HL-60 (cell line): Measurements from ENCODE around the gene CCDC142.

Experiments used
- DNase-seq, 2 experiments: peaks; one replicate each; pipeline ENCODE4 v3.0.0-alpha.2; 2010 to 2020; ENCODE audit warnings: low read depth in 1 of 2, low spot score in 1 of 2
- H3K27ac ChIP-seq: fragments of 250-450 bp; sonication (Bioruptor Pico); replicated peaks from 2 replicates; pipeline ENCODE4 v1.5.1; 2020; ENCODE audit warnings: mild to moderate bottlenecking, moderate library complexity
- H3K27me3 ChIP-seq: fragments of 250-450 bp; sonication (Bioruptor Pico); 2 replicates; pipeline ENCODE4 v1.5.1; 2021; ENCODE audit warnings: mild to moderate bottlenecking, moderate library complexity; ENCODE audit not compliant: insufficient read depth, poor library complexity, severe bottlenecking
- H3K4me3 ChIP-seq: replicated peaks from 2 replicates; pipeline ENCODE4 v1.5.1; 2011; ENCODE audit warnings: mild to moderate bottlenecking, control low read depth, low read length; ENCODE audit not compliant: insufficient read depth
- GABPA ChIP-seq: IDR thresholded peaks from 2 replicates; pipeline ENCODE4 v1.6.1; 2012; ENCODE audit warnings: low read depth
- POLR2AphosphoS5 ChIP-seq: IDR thresholded peaks from 2 replicates; pipeline ENCODE4 v1.6.1; 2012; ENCODE audit warnings: low read depth
- SPI1 ChIP-seq: IDR thresholded peaks from 2 replicates; pipeline ENCODE4 v1.6.1; 2012; ENCODE audit warnings: low read depth, mild to moderate bottlenecking, borderline replicate concordance
- TF ChIP-seq, protein P1 (sequence below): IDR thresholded peaks from 2 replicates; pipeline ENCODE4 v1.6.1; 2012; ENCODE audit warnings: low read depth; ENCODE audit not compliant: insufficient replicate concordance
- TF ChIP-seq, protein P2 (sequence below): IDR thresholded peaks from one replicate; pipeline ENCODE4 v1.5.1; 2011; ENCODE audit warnings: low read length, control low read depth, inconsistent platforms; ENCODE audit not compliant: insufficient read depth

The CCDC142 gene

DNA sequence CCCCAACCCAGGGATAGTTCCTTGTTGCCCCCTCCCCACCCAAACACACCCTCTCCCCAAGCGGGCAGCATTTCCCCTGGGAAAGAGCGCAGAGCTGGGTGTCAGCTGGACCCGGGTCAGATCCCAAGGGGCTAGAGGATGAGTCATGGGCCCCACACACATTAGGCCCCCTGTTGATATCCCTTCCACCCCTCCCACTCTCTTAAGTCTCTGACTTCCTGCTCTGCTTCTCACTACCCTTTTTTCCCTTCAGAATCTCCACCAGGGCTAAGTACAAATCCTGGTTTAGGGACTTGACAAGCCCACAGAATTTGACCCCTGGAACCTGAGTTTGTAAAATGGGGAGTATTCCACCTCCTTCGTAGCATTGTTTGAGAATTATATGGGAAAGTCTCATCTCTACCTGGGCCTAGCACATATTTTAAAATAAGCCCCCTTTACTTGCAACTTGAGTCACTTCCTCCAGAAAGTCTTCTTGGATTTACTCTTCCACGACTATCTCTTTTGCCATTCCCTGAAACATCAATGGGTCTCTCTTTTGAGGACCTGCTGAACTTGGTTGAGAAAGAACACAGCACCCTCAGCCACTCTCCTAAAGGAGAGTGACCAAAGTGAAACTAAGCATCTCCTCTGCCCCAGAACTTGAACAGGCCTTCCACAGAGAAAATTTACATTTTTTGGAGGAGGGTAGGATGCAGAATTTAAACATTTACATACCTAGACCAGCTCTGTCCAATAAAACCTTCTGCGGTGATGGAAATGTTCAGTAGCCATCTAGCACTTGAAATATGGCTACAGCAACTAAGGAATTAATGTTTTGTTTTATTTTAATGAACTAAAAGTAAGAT lies 45.7 kb downstream of the CCDC142 start:
- H3K27ac ChIP-seq: no peak overlapping the region
- DNase-seq: no peak
- peaks cover 34% of the 10 kb centered on the region for H3K27me3 ChIP-seq
- TF ChIP-seq, protein P1, sequence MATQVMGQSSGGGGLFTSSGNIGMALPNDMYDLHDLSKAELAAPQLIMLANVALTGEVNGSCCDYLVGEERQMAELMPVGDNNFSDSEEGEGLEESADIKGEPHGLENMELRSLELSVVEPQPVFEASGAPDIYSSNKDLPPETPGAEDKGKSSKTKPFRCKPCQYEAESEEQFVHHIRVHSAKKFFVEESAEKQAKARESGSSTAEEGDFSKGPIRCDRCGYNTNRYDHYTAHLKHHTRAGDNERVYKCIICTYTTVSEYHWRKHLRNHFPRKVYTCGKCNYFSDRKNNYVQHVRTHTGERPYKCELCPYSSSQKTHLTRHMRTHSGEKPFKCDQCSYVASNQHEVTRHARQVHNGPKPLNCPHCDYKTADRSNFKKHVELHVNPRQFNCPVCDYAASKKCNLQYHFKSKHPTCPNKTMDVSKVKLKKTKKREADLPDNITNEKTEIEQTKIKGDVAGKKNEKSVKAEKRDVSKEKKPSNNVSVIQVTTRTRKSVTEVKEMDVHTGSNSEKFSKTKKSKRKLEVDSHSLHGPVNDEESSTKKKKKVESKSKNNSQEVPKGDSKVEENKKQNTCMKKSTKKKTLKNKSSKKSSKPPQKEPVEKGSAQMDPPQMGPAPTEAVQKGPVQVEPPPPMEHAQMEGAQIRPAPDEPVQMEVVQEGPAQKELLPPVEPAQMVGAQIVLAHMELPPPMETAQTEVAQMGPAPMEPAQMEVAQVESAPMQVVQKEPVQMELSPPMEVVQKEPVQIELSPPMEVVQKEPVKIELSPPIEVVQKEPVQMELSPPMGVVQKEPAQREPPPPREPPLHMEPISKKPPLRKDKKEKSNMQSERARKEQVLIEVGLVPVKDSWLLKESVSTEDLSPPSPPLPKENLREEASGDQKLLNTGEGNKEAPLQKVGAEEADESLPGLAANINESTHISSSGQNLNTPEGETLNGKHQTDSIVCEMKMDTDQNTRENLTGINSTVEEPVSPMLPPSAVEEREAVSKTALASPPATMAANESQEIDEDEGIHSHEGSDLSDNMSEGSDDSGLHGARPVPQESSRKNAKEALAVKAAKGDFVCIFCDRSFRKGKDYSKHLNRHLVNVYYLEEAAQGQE: no peak
- TF ChIP-seq GABPA: no peak
- no peak for TF ChIP-seq POLR2AphosphoS5
- H3K4me3 ChIP-seq: no peak overlapping the region

DNA sequence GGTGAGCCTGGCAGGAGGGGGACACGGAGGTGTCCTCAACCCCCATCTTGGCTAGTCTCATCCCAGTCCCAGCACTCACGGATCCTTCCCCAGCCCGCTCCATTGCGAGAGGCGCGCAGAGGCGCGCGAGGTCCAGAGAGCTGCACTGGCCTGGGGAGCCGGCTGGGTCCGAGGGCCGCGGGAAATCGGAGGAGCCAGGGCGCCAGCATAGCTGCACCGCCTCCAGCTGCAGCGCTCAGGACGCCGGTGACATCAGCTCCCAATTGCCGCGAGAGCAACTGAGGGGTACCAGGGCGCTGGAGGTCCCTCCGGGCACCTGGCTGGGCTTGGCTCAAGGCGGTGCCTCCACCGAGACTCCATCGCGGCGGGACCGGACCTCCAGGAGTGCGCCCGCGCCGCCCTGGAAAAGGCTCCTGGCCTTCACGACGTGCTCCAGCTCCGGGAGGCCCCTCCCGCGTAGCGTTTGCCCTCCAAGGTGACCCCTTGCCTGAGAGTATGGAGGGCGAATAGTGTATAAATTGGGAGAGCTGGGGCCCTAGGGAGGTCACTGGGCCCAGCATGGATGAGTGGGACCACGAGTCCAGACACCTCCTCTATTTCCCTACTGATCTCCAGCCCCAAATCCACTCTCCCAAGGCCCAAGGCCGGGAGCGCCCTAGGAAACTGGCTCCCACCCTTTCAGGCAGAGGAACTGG lies 46.5 kb downstream of the CCDC142 start:
- peaks cover 26% of the 10 kb centered on the region for H3K27me3 ChIP-seq
- no peak for DNase-seq
- no peak overlapping the region for H3K4me3 ChIP-seq
- no peak for TF ChIP-seq POLR2AphosphoS5
- TF ChIP-seq, protein P2, sequence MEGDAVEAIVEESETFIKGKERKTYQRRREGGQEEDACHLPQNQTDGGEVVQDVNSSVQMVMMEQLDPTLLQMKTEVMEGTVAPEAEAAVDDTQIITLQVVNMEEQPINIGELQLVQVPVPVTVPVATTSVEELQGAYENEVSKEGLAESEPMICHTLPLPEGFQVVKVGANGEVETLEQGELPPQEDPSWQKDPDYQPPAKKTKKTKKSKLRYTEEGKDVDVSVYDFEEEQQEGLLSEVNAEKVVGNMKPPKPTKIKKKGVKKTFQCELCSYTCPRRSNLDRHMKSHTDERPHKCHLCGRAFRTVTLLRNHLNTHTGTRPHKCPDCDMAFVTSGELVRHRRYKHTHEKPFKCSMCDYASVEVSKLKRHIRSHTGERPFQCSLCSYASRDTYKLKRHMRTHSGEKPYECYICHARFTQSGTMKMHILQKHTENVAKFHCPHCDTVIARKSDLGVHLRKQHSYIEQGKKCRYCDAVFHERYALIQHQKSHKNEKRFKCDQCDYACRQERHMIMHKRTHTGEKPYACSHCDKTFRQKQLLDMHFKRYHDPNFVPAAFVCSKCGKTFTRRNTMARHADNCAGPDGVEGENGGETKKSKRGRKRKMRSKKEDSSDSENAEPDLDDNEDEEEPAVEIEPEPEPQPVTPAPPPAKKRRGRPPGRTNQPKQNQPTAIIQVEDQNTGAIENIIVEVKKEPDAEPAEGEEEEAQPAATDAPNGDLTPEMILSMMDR: no peak
- TF ChIP-seq GABPA: no peak
- TF ChIP-seq SPI1: no peak
- no peak overlapping the region for H3K27ac ChIP-seq

DNA sequence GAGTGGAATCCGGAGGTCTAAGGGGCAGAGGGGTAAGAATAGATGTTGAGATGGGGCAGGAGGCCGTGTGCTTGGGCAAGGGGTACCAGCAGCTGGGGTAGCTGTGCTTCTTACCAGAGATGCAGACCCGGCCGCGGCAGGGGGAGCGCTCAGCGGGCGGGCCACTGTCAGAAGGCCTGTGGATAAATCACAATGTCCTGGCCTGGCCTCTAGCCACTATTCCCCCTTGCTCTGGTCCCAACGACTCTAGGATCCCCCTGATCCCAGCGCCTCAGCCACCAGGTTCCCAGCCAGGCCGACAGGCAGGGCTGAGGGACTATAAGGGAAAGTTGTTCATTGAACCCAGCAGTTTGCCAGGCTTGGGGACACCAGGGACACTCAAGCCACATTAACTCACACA lies 52.3 kb downstream of the CCDC142 start:
- TF ChIP-seq SPI1 (no peak), POLR2AphosphoS5 (no peak), GABPA (no peak)
- TF ChIP-seq, protein P1: no peak
- TF ChIP-seq, protein P2: no peak
- DNase-seq: no peak
- no peak overlapping the region for H3K27ac ChIP-seq
- H3K27me3 ChIP-seq: no peaks in the 10 kb centered on the region
- H3K4me3 ChIP-seq: no peak overlapping the region
